T47D (cell line): Measurements from ENCODE around the gene PDE12.
A peak's percentile ranks its signal among the peaks of the same experiment; 100 is the strongest.

Experiments
- DNase-seq, 2 experiments: peaks; one replicate each; pipeline versions ENCODE4 v3.0.0 to v3.0.0-alpha.2; 2011 to 2012; ENCODE audit warnings: low read depth in 1 of 2, low spot score in 1 of 2
- JUND ChIP-seq: IDR thresholded peaks from 2 replicates; pipeline ENCODE4 v1.6.1; 2012; ENCODE audit warnings: low read depth
- in situ Hi-C: cut with HindIII; loops from 2 replicates; pipeline ENCODE4 v1.10.0; 2016; ENCODE audit warnings: low sequenced_read_pairs, low pct_unique_long_range_greater_than_20kb

PDE12 gene

GRCh38 chr3:57559526-57559925 is 3.5 kb downstream of the PDE12 start:
- DNase-seq: no peak
- TF ChIP-seq JUND: no peak
- in situ Hi-C loops: no loop called here

GRCh38 chr3:57569859-57570450 is 13.9 kb downstream of the PDE12 start:
- in situ Hi-C loops: no loop called here
- TF ChIP-seq JUND: no peak
- DNase-seq: no peak

GRCh38 chr3:57570878-57571277 is 14.8 kb downstream of the PDE12 start:
- in situ Hi-C loops: no loop called here
- TF ChIP-seq JUND: no peak
- no peak for DNase-seq

GRCh38 chr3:57572096-57572495 is 16.0 kb downstream of the PDE12 start:
- TF ChIP-seq JUND: no peak
- DNase-seq: no peak
- in situ Hi-C loops: no loop called here

- DNase-seq: no peak
- no peak for TF ChIP-seq JUND
- in situ Hi-C loops: no loop called here
Measured at GRCh38 chr3:57575966-57576626, 20.0 kb downstream of the PDE12 start.

GRCh38 chr3:57577801-57578200 is 21.7 kb downstream of the PDE12 start:
- in situ Hi-C loops: no loop called here
- no peak for TF ChIP-seq JUND
- no peak for DNase-seq

GRCh38 chr3:57582474-57583168 is 26.5 kb downstream of the PDE12 start:
- no peak for TF ChIP-seq JUND
- in situ Hi-C loops: no loop called here
- peak in 1 of 2 experiments; percentile 84 for DNase-seq

GRCh38 chr3:57583544-57583943 is 27.5 kb downstream of the PDE12 start:
- TF ChIP-seq JUND: no peak
- in situ Hi-C loops: no loop called here
- no peak for DNase-seq

GRCh38 chr3:57586778-57587177 is 30.7 kb downstream of the PDE12 start:
- no peak for DNase-seq
- in situ Hi-C loops: no loop called here
- no peak for TF ChIP-seq JUND

GRCh38 chr3:57587905-57588304 is 31.8 kb downstream of the PDE12 start:
- no peak for TF ChIP-seq JUND
- in situ Hi-C loops: no loop called here

GRCh38 chr3:57592306-57592705 is 36.2 kb downstream of the PDE12 start:
- DNase-seq: no peak
- TF ChIP-seq JUND: no peak
- in situ Hi-C loops: no loop called here

More at GRCh38 chr3:57587905-57588304, 31.8 kb downstream of the PDE12 start:
- no peak for DNase-seq

GRCh38 chr3:57594144-57594543 is 38.1 kb downstream of the PDE12 start:
- in situ Hi-C loops: no loop called here
- DNase-seq: no peak
- no peak for TF ChIP-seq JUND

GRCh38 chr3:57594576-57594975 is 38.5 kb downstream of the PDE12 start:
- in situ Hi-C loops: no loop called here
- no peak for DNase-seq
- no peak for TF ChIP-seq JUND
